GM19035 (cell line): ENCODE measurements around the gene AMHR2.

Experiments
- ATAC-seq: cut with Tn5 transposase; IDR thresholded peaks from one replicate; pipeline ENCODE4 v1.9.1; 2021; ENCODE audit not compliant: unreplicated experiment

Gene AMHR2

DNA sequence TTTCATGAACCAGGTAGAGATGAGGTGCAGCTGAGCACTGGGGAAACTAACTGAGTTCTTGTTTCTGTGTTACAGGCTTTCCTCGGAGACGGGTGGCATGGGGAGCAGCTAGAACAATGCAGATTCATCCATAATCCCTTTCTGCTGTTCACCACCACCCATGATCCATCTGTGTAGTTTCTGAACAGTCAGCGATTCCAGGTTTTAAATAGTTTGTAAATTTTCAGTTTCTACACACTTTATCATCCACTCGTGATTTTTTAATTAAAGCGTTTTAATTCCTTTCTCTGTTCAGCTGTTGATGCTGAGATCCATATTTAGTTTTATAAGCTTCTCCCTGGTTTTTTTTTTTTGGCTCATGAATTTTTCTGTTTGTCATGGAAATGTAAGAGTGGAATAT lies 55.7 kb downstream of the AMHR2 start:
- no peak for ATAC-seq

DNA sequence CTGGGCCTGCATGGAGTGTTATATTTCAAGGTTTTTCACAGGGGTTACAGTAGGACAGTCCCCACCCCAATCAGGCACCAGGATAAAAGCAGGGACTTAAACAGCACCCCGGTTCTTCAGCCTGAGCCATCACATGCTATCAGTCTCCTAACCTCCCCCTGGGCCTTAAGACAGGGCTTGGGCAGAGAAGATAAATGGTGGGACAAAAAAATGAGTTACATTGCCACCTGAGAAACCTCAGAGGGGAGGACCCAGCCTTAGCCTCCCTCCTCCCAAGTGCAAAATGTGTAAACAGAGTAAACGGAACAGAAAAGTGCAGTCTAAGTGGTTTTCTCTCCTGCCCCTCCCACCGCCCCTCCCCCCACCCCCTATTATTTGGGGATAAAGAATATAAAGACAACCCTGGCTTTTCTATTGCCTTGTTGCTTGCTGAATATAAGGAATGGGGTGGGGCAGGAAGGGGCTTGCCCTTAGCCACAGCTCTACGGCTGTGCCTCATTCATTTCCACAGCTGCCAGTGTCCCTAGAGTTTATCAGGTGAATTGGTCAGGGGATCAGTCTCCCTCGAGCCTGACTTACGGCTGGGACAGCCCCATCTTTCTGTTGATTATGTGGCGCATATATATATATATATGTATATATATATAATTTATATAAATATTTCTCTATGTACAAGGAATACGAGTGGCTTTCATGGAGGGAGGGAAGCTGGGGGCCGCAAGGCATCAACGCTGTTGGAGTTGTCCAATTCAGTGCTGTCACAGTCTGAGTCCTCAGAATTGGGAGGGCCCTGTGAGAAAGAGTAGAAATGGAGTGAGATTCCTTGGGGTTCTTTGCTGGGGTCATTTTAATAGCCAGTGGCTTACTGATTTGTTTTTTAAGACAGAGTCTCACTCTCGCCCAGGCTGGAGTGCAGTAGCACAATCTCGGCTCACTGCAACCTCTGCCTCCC lies 57.1 kb downstream of the AMHR2 start:
- no peak for ATAC-seq
